DLD1 (cell line): ENCODE data around the gene LYRM4.
"Not testable (repeated sequence)": the region's sequence is repeated elsewhere in the genome, so short reads cannot be mapped to it uniquely, and the experiment has no call there.

Experiments used
- in situ Hi-C: cut with HindIII; loops from 2 replicates; pipeline ENCODE4 v1.10.0; 2017; ENCODE audit warnings: low sequenced_read_pairs

The LYRM4 gene

GRCh38 chr6:5124526-5124925 is 136.2 kb downstream of the LYRM4 start:
- in situ Hi-C loops, result no loop called here

- in situ Hi-C loops, result no loop called here
Observed at GRCh38 chr6:5123296-5124143, 137.2 kb downstream of the LYRM4 start.

- in situ Hi-C loops, result no loop called here
Observed at GRCh38 chr6:5122504-5123112, 138.1 kb downstream of the LYRM4 start.

GRCh38 chr6:5121956-5122355 is 138.8 kb downstream of the LYRM4 start:
- in situ Hi-C loops, result no loop called here

GRCh38 chr6:5121479-5121878 is 139.3 kb downstream of the LYRM4 start:
- in situ Hi-C loops, result no loop called here

- in situ Hi-C loops, result not testable (repeated sequence)
Observed at GRCh38 chr6:5120543-5120942, 140.2 kb downstream of the LYRM4 start.

- in situ Hi-C loops, result no loop called here
Observed at GRCh38 chr6:5120011-5120410, 140.7 kb downstream of the LYRM4 start.

GRCh38 chr6:5119090-5119951 is 141.4 kb downstream of the LYRM4 start:
- in situ Hi-C loops, result no loop called here

- in situ Hi-C loops, result no loop called here
Observed at GRCh38 chr6:5116243-5116991, 144.3 kb downstream of the LYRM4 start.

- in situ Hi-C loops, result no loop called here
Observed at GRCh38 chr6:5115168-5115567, 145.6 kb downstream of the LYRM4 start.

- in situ Hi-C loops, result no loop called here
Observed at GRCh38 chr6:5113096-5113495, 147.7 kb downstream of the LYRM4 start.

- in situ Hi-C loops, result no loop called here
Observed at GRCh38 chr6:5112066-5112799, 148.5 kb downstream of the LYRM4 start.

- in situ Hi-C loops, result no loop called here
Observed at GRCh38 chr6:5111626-5112025, 149.1 kb downstream of the LYRM4 start.

GRCh38 chr6:5110246-5110645 is 150.5 kb downstream of the LYRM4 start:
- in situ Hi-C loops, result no loop called here

- in situ Hi-C loops, result no loop called here
Observed at GRCh38 chr6:5109436-5109835, 151.3 kb downstream of the LYRM4 start.

GRCh38 chr6:5108536-5109150 is 152.1 kb downstream of the LYRM4 start:
- in situ Hi-C loops, result no loop called here

- in situ Hi-C loops, result no loop called here
Observed at GRCh38 chr6:5108068-5108467, 152.7 kb downstream of the LYRM4 start.

GRCh38 chr6:5107341-5107740 is 153.4 kb downstream of the LYRM4 start:
- in situ Hi-C loops, result no loop called here

GRCh38 chr6:5105146-5105545 is 155.6 kb downstream of the LYRM4 start:
- in situ Hi-C loops, result no loop called here

- in situ Hi-C loops, result no loop called here
Observed at GRCh38 chr6:5104667-5105066, 156.1 kb downstream of the LYRM4 start.
